A673 (cell line): Measurements from ENCODE around the gene NEURL1.

ENCODE experiments used
- CTCF ChIP-seq: fragments of 300-800, 200-600 bp; sonication (generic); conservative IDR thresholded peaks from 2 replicates; pipeline ENCODE4 v1.5.1; 2017; ENCODE audit warnings: low read depth, mild to moderate bottlenecking, antibody characterized with exemption, low read length, moderate library complexity, mixed read lengths
- EZH2 ChIP-seq: fragments of 200-600 bp; sonication (generic); IDR thresholded peaks from 2 replicates; pipeline ENCODE4 v1.6.1; 2017; ENCODE audit warnings: borderline replicate concordance, low read depth, mild to moderate bottlenecking, mixed read lengths, antibody characterized with exemption, low read length; ENCODE audit not compliant: poor library complexity, severe bottlenecking

- TF ChIP-seq EZH2 = no peak
- TF ChIP-seq CTCF = no peak
These were observed 136.7 kb downstream of the NEURL1 start for GRCh38 chr10:103630156-103630555.
